HEK293 (cell line): ENCODE data around the gene EPN2.

Experiments used
- CTCF ChIP-seq: fragments of 450-650 bp; formaldehyde crosslinking; IDR thresholded peaks from 2 replicates; pipeline ENCODE4 v1.5.1; 2016; ENCODE audit warnings: missing biosample characterization, missing genetic modification characterization
- REST ChIP-seq: fragments of 450-650 bp; formaldehyde crosslinking; IDR thresholded peaks from 2 replicates; pipeline ENCODE4 v1.5.1; 2016; ENCODE audit warnings: missing biosample characterization, missing genetic modification characterization
- ZNF362 ChIP-seq: fragments of 450-650 bp; formaldehyde crosslinking; IDR thresholded peaks from 2 replicates; pipeline ENCODE4 v1.5.1; 2016; ENCODE audit warnings: missing biosample characterization, missing genetic modification characterization
- ZNF747 ChIP-seq: fragments of 450-650 bp; formaldehyde crosslinking; IDR thresholded peaks from 2 replicates; pipeline ENCODE4 v1.5.1; 2016; ENCODE audit warnings: missing biosample characterization, missing genetic modification characterization

- TF ChIP-seq CTCF (tag by site-specific recombination) (no peak), REST (tag by site-specific recombination) (no peak), ZNF362 (tag by site-specific recombination) (no peak), ZNF747 (tag by site-specific recombination) (no peak)
These were observed 13.4 kb downstream of the EPN2 start for GRCh38 chr17:19250421-19251173.
